HG03571 (cell line): ENCODE measurements around the gene GMNN.
A peak's percentile ranks its signal among the peaks of the same experiment; 100 is the strongest.
"Not testable (repeated sequence)": the region's sequence is repeated elsewhere in the genome, so short reads cannot be mapped to it uniquely, and the experiment has no call there.

Experiments
- ATAC-seq: cut with Tn5 transposase; IDR thresholded peaks from one replicate; pipeline ENCODE4 v1.9.1; 2021; ENCODE audit not compliant: unreplicated experiment

The GMNN gene

GRCh38 chr6:24774696-24775519 lies at the start of gene GMNN:
Gene GMNN, plus strand, starts transcription at chr6:24774937. Its CDS starts 2,310 bp downstream, at chr6:24777247.
- peak; percentile 89 for ATAC-seq

- not testable (repeated sequence) for ATAC-seq
These were observed 44.1 kb upstream of the GMNN start for GRCh38 chr6:24730653-24731052.

- not testable (repeated sequence) for ATAC-seq
These were observed 43.1 kb upstream of the GMNN start for GRCh38 chr6:24731456-24732134.

GRCh38 chr6:24734166-24734565 lies 40.6 kb upstream of the GMNN start:
- ATAC-seq: no peak

GRCh38 chr6:24734710-24735109 lies 40.0 kb upstream of the GMNN start:
- ATAC-seq: not testable (repeated sequence)

- ATAC-seq: no peak
These were observed 36.0 kb upstream of the GMNN start for GRCh38 chr6:24738741-24739140.

GRCh38 chr6:24740861-24741260 lies 33.9 kb upstream of the GMNN start:
- no peak for ATAC-seq

GRCh38 chr6:24742216-24742738 lies 32.5 kb upstream of the GMNN start:
- ATAC-seq: no peak

GRCh38 chr6:24743265-24743943 lies 31.3 kb upstream of the GMNN start:
- ATAC-seq: peak; percentile 87

- peak; percentile 40 for ATAC-seq
These were observed 30.8 kb upstream of the GMNN start for GRCh38 chr6:24743944-24744335.

- no peak for ATAC-seq
These were observed 29.8 kb upstream of the GMNN start for GRCh38 chr6:24744911-24745310.

GRCh38 chr6:24749297-24749696 lies 25.4 kb upstream of the GMNN start:
- ATAC-seq: no peak

- ATAC-seq: not testable (repeated sequence)
These were observed 23.9 kb upstream of the GMNN start for GRCh38 chr6:24750878-24751277.

GRCh38 chr6:24752503-24752902 lies 22.2 kb upstream of the GMNN start:
- ATAC-seq: no peak

- no peak for ATAC-seq
These were observed 21.7 kb upstream of the GMNN start for GRCh38 chr6:24752917-24753492.

GRCh38 chr6:24753545-24753944 lies 21.2 kb upstream of the GMNN start:
- ATAC-seq: no peak

GRCh38 chr6:24754378-24754777 lies 20.4 kb upstream of the GMNN start:
- ATAC-seq: not testable (repeated sequence)

- no peak for ATAC-seq
These were observed 19.5 kb upstream of the GMNN start for GRCh38 chr6:24755279-24755678.

GRCh38 chr6:24757611-24758010 lies 17.1 kb upstream of the GMNN start:
- no peak for ATAC-seq

GRCh38 chr6:24759718-24760117 lies 15.0 kb upstream of the GMNN start:
- ATAC-seq: no peak

- ATAC-seq: no peak
These were observed 14.5 kb upstream of the GMNN start for GRCh38 chr6:24760210-24760609.
